ENCODE results near the gene FBLN1.

DNA sequence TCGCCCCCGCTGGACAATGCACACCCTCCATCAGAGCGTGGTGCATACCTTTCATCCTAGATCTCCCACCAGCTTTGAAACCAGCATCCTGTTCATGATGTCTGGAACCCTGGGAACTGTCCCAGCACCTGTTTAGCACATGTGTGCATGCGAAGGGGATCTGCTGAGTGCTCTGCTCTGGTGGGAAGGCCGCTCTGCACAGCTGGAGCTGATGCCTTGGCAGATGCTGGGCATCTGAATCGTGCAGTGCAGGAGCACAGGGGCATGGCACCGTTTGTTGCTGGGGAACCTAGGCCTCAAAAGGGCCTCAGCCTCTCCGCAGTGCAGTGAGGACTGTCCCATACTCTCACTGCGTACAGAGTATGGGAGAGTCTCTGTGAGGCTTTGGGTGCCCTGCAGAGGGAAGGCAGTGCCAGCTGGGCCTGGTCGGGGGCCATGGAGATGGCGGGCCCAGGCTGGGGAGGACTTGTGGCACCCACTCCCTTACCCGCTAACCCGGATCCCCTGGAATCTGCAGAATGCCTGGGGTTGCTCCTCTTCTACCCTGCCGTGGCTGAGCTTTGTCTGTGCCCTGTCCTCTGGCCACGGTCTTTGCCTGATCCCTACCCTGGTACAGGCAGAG, 96.0 kb downstream of the FBLN1 start:
- TF ChIP-seq ZNF324 (tag by site-specific recombination; IDR thresholded peaks at IDR 0.05) (no peak), CTCF (tag by site-specific recombination; IDR thresholded peaks at IDR 0.05) (no peak), ZNF785 (tag by site-specific recombination; IDR thresholded peaks at IDR 0.05) (no peak), ZNF121 (tag by site-specific recombination; IDR thresholded peaks at IDR 0.05) (no peak), ZNF292 (tag by site-specific recombination; IDR thresholded peaks at IDR 0.05; ENCODE audit: borderline replicate concordance, low read depth) (no peak), ZNF18 (tag by site-specific recombination; IDR thresholded peaks at IDR 0.05) (no peak)
- TF ChIP-seq, protein P1, sequence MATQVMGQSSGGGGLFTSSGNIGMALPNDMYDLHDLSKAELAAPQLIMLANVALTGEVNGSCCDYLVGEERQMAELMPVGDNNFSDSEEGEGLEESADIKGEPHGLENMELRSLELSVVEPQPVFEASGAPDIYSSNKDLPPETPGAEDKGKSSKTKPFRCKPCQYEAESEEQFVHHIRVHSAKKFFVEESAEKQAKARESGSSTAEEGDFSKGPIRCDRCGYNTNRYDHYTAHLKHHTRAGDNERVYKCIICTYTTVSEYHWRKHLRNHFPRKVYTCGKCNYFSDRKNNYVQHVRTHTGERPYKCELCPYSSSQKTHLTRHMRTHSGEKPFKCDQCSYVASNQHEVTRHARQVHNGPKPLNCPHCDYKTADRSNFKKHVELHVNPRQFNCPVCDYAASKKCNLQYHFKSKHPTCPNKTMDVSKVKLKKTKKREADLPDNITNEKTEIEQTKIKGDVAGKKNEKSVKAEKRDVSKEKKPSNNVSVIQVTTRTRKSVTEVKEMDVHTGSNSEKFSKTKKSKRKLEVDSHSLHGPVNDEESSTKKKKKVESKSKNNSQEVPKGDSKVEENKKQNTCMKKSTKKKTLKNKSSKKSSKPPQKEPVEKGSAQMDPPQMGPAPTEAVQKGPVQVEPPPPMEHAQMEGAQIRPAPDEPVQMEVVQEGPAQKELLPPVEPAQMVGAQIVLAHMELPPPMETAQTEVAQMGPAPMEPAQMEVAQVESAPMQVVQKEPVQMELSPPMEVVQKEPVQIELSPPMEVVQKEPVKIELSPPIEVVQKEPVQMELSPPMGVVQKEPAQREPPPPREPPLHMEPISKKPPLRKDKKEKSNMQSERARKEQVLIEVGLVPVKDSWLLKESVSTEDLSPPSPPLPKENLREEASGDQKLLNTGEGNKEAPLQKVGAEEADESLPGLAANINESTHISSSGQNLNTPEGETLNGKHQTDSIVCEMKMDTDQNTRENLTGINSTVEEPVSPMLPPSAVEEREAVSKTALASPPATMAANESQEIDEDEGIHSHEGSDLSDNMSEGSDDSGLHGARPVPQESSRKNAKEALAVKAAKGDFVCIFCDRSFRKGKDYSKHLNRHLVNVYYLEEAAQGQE (tag by site-specific recombination; IDR thresholded peaks at IDR 0.05): no peak

All from HEK293 (cell line).